ENCODE data around the gene LRRC27.

The LRRC27 gene

DNA sequence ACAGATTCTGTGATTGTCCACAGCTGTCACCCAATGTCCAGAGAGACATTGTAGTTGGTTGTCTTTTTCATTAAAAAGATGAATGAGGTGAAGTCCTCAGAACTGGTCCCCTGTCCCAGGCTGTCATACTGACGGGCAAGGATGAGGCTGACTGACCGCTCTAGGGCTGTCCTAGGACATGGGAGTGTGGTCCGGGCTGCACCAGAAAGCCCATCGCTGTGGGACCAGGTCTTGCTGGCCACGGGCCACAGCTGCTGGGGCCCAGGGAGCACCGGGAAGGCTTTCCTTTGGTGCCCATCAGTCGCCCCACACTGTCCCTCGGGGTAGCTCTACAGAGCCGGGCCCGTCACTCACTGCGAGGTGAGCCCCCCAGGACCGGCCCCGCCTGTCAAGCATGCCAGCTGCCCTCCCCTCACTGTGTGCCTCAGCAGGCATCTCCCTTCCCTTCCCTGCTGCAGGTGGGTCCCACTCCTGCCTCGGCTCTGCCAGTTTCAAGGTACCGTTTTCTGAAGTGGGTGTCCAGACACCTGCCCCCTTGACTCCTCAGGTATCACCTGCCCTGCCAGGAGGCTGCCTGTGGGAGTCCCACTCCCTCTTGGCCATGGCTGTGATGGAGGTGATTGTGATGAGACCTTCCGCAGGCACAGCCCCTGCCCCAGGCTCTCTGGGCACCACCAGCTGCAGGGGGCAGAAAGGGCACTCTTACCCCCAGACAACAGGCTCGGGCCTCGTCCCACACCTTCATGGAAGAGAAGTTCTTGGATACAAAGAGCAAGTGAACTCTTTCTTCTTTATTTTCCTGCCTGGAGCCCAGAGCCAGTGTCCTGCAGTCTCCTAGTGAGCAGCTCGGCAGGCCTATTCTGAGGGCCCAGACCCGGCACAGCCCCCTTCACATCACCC, 21.7 kb downstream of the LRRC27 start:
- no peak for FAIRE-seq

DNA sequence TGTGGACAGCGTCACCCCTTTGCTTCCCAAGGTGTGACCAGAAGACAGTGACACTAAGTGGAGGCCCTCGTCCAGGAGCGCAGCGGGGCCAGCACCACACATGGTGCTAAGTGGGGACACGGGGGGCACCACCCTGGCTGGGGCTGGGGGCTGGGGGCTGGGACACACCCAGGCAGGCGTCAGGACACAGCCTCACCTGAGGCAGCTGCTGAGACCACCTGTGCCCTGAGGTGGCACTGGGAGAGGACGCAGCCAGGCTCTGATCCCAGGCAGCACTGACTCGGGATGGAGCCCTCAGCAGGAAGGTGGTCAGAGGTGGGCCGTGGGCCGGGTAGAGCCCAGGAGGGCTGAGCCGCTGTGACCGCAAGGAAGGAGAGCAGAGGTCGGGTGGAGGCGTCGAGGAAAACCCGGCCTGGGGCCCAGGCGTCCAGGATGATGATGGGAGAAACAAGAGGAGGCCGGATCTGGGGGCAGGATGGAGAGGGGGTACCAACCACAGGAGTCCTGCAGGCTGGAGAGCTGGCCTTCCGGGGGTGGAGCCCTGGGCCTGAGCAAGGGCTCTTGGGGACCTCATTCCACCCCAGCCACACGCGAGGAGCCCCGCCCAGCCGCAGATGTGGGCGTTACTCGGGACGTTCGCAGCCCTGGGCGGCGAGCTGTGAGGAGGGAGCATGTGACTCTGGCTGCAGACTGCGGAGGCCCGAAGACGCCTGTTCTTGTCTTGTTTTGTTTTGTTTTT, 22.5 kb downstream of the LRRC27 start:
- FAIRE-seq (no peak), DNase-seq (ENCODE audit: insufficient read length, low spot score) (no peak)

More for the DNA sequence above, 21.7 kb downstream of the LRRC27 start:
- no peak for DNase-seq (ENCODE audit: insufficient read length, low spot score)

DNA sequence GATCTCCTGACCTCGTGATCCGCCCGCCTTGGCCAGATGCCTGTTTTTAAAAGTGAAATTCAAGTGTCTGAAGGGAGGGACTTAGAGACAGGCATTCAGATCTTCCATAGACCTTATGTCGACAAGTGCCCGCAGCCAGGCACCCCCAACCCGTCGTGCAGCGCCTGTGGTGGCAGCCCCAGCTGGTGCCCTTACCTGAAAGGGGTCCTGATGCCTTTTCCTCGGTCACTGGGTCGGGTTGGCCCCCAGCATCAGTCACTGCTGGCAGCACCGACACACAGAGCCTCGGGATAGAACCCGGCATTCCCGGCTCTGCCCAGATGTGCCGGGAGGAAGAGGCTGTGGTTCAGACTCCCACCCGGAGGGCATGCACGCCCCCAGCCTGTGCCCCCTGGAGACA, 23.3 kb downstream of the LRRC27 start:
- no peak for FAIRE-seq
- DNase-seq (ENCODE audit: insufficient read length, low spot score) = no peak

DNA sequence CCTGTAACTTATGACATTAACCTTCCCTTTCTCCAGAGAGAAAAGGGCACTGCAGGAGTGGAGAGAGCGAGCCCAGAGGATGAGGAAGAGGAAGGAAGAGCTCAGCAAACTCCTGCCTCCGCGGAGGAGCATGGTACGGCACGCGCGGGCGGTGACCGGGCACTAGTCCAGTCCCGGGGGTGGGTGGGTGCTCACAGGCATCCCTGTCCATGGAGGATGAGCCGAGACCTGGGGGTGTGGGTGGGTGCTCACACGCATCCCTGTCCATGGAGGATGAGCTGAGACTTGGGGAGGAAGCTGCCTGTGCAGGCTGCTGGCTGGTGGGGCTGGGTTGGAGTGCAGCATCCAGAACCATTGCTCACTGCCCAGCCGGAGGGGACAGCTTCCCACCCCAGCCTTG, 23.8 kb downstream of the LRRC27 start:
- DNase-seq (ENCODE audit: insufficient read length, low spot score) (no peak), FAIRE-seq (no peak)

DNA sequence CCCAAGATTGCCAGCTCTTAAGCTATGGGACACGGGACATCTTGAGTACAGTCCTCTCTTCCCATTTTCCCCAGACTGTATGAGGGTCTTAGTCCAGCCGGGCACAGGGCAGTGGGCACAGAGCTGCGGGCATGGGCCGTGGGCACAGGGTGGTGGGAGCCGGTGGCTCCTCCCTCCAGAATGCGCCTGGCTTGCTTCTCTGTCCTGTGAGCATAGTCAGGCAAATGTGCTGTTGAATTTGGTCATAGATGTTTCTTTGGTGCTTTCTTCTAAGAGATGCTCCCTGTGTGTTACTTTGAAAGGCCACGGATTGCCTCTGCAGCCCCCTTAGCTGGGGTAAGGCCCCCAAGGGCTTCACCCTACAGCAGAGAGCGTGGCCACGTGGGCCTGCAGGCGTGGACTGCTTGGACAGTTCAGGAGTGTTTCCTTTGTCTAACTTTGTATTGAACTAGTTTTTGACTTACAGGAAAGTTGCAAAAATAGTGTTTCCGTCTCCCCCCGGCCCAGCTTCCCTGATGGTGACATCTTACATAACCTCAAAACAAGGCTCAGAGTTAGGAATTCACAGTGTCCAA, 24.7 kb downstream of the LRRC27 start:
- FAIRE-seq = no peak
- DNase-seq (ENCODE audit: insufficient read length, low spot score) = no peak

DNA sequence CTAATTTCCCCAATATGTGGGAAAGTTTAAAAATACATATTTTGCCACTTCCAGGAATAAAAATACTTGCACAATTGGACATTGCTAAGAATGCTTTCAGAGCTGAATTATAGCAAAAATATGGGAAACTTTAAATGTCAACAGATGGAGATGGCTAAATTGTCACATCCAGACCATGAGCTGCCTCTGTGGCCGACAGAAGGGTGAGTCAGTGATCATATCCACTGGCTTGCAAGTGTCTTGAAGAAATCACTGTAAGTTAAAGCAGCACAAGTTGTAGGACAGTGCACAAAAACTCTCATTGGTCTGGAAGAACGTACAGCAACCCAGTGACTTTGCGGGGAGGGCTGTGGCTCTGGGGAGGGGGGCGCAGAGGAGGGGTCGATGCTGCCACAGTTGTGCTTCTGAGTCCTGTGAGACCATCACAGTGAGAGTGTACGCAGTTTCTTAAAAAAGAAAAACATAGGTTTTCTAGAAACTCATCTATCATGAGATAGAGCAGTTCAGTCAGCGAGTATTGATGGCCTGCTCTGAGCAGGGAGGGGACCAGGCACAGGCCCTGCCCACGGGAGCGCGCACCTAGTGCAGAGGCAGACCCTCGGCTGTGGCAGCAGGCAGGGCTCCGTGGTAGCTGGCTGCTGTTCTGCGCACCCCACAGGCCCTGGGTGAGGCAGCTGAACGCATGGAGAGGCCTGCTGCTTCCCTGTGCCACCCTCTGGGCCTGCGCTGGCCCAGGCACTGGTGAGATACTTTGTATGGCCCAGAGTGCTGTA, 25.5 kb downstream of the LRRC27 start:
- FAIRE-seq (no peak), DNase-seq (ENCODE audit: insufficient read length, low spot score) (no peak)

DNA sequence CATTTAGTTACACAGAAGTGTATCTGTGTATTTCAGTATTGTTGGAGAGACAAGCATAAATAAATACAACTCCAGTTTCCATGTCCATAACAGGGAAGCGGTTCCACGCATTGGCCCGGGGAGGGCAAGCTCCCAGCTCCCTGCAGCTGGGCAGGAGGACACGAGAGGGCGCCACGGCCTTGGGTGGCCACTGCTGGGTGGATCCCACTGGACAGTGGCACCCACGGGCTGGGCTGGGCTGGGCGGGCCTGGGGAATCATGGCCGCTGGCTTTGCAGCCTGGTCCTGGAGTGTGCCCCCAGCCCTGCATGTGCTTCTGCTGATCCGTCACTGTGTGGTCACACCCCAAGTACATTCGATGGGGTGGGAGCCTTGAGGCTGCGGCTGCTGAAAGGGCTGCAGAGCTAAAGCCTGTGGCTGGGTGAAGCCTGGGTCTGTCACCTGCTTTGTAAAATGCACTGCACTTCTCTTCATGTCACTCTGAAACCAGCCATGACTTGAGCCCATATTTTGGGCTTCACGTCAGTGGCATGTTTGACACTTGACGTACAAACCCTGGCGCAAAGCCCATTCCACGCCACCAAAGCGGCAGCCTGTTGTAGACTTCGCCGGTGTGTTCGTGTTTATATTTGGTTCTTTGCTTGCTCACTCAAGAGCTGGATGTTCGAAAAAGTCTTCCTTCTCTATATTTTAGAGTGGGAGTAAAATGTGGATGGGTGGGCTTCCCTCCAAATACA, 27.5 kb downstream of the LRRC27 start:
- no peak for DNase-seq (ENCODE audit: insufficient read length, low spot score)
- FAIRE-seq = no peak

DNA sequence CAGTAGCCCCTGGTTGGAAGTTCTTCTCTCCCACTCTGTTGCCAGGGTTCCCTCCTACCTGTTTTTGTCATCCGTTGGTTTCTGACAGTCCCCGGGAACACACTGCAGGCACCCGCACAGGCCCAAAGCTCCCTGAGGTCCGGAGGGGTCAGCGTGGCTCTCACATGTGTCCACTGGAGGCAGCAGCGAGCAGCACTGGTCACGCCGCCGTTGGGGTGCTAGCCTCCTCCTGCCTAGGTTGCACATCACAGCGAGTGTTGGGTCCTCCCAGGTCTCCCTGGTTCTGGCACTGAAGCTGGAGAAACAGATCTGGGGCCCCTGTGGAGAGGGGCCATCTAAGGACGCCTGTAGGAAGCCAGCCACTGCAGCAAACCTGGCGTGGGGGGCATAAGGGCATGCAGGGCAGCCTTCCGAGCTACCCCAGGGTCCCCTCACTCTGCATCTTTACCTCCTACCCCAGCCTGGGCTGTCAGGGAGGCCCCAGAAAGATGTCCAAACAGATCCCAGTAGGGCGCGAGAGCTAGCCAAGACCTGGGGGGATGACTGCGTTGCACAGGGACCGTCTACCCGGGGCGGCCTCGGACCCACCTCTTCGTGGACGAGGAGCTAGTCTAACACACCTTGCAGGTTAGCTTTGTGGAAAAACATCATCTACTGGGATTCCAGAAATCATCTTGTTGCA, 28.9 kb downstream of the LRRC27 start:
- DNase-seq (ENCODE audit: insufficient read length, low spot score) = no peak
- FAIRE-seq = no peak

DNA sequence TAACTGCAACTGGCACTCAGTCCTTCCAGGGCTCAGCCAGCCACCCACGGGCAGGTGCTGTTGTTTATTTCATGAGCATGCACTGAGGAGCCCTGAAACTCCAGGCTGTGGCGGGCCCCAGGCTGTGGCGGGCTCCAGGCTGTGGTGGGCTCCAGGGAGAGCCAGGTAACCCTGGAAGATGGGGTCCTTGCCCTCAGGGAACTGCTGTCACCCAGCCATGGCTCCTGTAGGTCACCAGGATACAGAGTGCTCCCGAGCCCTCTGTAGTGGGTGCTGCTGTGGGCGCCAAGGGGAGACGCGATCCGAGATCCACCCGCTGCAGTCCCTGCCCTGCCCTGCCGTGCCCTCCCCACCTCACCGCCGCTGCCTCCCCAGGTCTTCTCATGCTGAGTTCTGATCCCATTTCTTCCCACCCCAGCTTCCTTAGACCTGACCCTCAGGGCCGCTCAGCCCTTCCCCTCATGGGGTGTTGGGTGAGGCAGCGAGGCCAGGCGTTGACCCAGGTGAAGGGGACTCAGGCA, 29.6 kb downstream of the LRRC27 start:
- FAIRE-seq (no peak), DNase-seq (ENCODE audit: insufficient read length, low spot score) (no peak)

DNA sequence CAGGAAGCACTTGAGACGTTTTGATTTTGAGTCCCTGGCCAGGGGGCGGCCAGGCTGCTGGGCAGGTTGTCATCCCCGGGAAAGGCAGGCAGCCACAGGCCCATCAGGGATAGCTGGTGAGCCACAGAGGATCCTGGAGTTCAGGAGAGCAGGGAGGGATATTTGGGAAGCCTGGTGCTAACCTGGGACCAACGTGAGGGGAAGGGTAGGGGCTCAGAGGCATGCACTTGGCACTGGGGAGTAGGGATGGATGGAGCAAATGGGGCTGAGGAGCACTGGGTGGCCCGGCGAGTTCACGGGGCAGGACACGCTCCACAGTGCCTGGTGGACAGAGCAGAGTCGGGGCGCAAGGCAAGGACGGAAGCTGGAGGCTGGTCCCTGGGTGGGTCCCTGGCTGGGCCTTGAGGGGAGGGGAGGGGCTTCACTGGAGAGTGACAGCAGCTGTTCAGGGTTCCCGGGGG, 30.2 kb downstream of the LRRC27 start:
- no peak for DNase-seq (ENCODE audit: insufficient read length, low spot score)
- FAIRE-seq = no peak

DNA sequence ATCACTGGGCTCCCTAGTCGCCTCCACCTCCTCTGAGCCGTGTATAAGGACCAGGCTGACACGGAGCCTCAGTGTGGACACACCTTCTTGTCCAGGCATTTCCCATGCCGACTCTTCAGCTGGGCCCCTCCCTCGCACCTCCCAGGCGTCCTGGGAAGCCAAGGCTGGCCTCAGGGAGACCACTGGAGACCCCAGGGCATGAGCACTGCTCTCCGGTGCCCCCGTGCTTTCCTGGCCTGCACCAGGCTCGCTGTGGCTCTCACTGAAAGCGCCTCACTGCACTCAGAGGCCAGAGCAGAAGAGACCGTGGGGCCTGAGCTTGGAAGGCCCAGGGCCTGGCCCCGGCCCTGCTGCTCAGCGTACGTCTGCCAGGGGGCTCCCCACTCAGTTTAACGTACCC, 31.4 kb downstream of the LRRC27 start:
- no peak for FAIRE-seq

DNA sequence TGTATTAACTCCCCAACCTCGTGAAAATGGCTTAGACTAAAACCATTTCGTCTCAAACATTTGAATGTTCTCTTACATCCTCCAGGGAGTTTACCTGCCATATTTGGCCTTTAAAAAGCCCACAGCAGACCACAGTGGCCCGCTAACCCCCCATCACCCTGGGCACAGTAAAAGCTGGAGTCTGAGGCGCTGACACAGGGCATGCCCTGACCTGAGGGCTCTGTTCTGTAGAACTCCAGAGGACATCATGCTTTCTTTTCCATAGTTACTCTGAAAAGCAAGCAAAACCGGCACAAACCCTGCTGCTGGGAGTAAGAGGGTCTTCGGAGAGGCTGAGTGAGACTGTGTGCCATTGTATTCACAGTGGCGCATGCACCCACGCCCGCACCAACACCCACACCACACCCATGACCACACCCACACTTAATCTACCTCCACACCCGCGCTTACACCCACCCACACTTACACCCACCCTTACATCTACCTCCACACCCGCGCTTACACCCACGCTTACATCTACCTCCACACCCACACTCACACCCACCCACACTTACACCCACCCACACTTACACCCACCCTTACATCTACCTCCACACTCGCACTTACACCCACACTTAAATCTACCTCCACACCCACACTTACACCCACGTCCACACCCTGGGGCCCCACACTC, 32.1 kb downstream of the LRRC27 start:
- DNase-seq (ENCODE audit: insufficient read length, low spot score) = no peak

More for the DNA sequence above, 31.4 kb downstream of the LRRC27 start:
- DNase-seq (ENCODE audit: insufficient read length, low spot score) = no peak

DNA sequence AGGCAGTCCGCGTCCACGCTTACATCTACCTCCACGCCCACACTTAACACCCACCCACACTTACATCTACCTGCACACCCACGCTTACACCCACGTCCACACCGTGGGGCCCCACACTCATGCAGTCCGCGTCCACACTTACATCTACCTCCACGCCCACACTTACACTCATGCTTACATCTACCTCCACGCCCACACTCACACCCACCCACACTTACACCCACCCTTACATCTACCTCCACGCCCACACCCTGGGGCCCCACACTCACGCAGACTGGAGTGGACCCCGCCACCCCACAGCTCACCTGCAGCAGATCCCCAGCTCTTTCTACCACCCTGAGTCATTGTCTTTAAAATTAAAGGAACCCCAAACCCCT, 32.6 kb downstream of the LRRC27 start:
- no peak for DNase-seq (ENCODE audit: insufficient read length, low spot score)

More for the DNA sequence above, 32.1 kb downstream of the LRRC27 start:
- FAIRE-seq = peak; percentile 99

DNA sequence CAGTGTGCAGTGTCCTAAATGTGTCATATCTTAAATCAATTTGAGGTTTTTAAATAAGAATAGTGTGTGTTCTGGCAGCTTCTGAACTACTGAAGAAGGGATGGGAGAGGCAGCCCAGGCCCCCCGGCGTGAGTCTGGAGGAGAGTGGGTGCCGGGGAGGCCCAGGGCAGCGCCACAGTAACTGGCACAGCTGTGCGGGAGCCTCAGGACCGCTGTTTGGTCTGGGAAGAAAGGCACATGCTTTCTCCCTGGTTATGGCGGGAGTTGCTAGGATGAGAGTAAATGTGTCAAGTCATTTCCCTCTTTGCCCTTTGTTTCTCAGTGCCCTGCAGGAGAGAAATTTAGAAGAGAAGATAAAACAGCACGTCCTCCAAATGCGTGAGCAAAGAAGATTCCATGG, 33.1 kb downstream of the LRRC27 start:
- FAIRE-seq (no peak), DNase-seq (ENCODE audit: insufficient read length, low spot score) (no peak)

More for the DNA sequence above, 32.6 kb downstream of the LRRC27 start:
- no peak for FAIRE-seq

DNA sequence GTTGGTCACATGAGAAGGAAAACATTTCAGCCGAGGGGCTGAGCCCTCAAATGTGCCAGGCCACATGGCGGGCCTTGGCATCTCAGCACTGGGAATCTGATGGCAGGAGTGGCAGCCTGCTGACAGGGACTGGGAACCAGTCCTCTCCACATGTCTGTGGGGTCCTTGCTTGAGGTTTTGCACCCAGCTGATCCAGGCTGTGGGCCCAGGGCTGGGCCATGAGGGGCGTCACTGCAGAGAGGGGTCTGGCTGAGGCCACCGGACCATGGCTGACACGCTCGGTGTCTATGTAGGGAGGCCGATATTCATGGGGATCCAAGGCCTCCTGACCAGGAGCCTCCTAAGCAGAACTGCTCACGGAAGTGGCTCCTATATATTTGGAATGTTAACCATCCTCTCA, 34.0 kb downstream of the LRRC27 start:
- FAIRE-seq = no peak
- no peak for DNase-seq (ENCODE audit: insufficient read length, low spot score)

DNA sequence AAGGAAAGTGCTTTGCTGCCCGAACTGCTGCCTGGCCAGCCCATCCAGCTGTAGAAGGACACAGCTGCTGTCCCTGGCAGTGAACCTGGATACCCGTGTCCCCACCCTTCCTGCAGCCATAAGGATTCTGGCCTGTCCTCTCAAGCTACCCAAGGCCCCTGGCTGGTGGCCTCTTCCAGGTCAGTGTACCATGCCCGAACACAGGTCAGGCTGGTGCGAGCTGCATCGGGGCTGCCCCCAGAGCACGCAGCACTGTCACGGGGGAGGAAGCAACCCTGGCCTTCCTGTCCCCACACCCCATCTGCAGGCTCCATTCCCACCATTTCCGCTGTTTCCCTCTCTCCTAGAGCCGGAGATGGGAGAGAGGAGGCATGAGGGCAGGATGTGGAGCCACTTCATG, 34.5 kb downstream of the LRRC27 start:
- FAIRE-seq (no peak), DNase-seq (ENCODE audit: insufficient read length, low spot score) (no peak)

DNA sequence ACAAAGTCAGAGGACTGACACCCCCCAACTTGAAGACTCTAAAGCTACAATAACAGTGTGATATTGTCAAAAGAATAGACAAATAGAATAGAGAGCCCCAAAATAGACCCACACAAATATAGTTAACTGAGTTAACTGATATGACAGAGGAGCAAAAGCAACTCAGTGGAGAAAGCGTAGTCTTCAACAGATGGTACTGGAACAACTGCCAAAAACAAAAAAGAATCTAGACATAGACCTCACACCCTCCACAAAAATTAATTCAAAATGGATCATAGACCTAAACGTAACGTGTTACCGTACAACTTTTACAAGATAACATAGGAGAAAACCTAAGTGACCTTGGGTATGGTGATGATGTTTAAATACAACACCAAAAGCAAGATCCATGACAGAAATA, 36.4 kb downstream of the LRRC27 start:
- DNase-seq (ENCODE audit: insufficient read length, low spot score) = no peak
- FAIRE-seq = no peak

DNA sequence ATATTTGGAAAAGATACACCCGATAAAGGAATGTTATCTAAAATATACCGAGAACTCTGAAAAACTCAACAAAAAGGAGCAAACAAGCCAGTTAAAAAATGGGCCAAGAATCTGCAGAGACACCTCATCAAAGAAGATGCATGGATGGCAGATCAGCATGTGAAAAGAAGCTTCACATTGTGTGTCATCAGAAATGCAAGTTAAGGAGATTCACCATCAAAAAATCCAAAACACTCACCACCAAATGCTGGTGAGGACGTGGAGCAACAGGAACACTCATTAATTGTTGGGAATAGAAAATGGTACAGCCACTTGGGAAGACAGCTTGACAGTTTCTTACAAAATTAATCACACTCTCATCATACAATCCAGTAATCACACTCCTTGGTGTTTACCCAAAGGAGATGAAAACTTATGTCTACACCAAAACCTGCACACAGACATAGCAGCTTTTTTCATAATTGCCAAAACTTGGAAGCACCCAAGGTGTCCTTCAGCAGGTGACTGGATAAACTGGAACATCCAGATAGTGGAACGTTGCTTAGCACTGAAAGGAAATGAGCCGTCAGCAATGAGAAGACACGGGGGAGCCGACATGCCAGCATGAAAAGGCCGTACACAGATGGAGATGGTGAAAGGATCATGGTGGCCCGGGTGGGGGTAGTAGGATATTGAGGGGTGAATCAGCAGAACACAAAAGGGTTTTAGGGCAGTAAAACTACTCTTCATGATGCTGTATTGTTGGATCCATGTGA, 37.1 kb downstream of the LRRC27 start:
- FAIRE-seq (no peak), DNase-seq (ENCODE audit: insufficient read length, low spot score) (no peak)

All from GM19239 (cell line).